ENCODE results near the gene OVCH2.
"Not testable (repeated sequence)": the region's sequence is repeated elsewhere in the genome, so short reads cannot be mapped to it uniquely, and the experiment has no call there.

The OVCH2 gene

DNA sequence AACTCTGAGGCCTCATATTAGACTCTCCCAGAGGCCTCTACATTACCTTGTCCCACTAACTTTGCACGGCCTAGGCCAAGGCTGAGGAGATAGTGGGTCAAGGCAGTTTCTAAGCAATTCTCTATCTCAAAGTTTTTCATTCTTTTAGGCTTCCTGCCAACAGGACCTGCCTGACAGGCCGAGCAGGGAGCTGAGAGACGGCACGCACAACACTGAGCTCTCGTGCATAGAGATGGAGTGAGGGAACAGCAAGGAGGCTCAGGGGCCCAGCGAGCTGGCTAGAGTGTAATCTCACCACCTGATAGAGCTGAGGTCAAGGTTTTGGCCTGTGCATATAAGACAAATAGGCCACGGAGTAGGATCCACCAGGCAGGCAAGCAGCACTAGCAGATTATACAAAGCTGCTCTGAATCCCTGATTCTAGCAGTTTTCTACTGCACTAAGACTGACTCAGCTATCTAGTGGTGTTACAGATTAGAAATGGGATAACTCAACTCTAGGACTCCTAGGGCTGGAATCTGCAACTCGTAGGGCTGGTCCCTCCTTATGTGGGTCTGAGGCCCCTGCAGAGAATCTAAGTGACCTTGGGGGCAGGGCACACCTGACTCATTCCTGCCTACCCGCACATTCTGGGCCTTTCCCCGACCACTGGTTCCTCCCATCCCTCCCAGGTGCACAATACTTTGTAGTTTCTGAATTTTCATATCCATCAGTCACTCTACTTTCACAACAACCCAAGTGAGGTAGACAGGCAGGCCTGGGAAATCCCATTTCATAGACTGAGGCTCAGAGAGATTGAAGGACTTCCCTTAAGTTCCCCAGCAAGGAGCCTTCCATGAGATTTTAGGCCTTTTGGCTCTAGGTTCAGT is 34.7 kb downstream of the OVCH2 start:
- no peak for DNase-seq

DNA sequence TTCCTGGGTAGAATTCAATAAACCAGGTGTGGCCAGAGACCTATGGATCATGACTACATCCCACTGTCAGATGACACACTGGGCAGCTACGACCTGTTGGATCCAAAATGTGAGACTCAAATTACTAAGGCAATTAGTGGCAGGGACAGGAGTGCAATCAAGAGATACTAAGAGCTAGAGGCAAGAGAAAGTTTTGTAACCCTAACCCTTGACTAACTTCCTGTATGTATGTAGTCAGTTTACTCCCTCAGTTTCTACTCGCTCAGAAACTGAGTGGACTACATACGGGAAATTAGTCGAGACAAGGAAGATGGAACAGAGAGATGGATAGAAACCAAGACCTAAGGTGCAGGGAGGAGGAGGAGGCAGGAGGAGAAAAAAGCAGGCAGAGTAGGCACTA is 35.6 kb downstream of the OVCH2 start:
- DNase-seq = no peak

DNA sequence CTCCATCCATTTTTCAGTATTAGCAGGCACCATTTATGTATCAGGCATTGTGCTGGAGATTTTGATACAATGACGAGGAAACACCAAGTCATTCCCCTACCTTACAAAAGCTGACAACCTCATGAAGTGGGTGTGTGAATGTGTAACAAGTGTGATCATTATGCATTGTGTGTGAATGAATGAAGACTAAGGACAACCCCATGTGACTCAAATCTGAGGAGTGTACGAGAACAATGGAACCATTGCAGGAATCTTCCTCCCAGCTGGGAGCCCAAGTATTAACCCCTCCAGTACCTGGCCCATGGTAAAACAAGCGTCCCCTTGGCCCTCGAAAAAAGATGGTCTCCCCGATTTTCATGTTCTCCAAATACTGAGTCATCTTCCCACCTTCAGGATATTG is 37.4 kb downstream of the OVCH2 start:
- no peak for DNase-seq

DNA sequence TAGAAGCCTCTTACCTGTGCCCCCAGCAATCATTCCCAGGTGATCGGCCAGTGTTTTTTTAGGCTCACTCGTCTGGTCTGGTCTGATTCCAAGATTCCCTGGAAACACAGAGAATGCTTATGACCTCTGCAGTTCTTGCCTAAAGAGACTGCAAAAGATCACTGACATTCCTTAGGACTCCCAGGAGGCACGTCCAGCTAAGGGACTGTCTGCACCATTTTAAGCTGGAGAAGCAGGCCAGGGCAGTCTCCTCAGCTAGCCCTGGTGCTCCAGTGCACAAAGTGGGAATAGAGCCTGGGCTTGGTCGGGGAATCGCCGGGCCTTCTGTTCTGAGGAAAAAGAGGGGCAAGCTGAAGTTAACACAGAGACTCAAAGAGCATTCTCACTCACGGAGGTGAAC is 37.8 kb downstream of the OVCH2 start:
- no peak for DNase-seq

DNA sequence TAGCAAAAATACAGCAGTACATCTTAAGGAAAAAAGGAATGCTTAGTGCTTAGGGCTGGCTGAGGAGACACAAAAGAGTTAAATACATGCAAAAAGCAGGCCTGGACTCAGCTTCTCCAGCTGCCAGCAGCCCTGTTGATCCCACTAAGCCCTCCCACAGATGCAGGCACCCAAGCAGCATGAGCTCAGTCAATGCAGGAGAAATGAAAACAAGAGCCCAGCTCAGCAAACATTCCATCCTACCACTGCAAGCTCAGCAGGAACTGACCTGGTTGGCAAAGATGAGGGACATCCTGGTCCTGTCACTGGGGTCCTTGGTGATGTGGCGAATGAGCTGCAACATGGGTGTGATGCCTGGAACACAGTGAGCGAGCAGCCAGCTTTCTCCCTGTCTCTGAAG is 38.8 kb downstream of the OVCH2 start:
- DNase-seq = no peak

DNA sequence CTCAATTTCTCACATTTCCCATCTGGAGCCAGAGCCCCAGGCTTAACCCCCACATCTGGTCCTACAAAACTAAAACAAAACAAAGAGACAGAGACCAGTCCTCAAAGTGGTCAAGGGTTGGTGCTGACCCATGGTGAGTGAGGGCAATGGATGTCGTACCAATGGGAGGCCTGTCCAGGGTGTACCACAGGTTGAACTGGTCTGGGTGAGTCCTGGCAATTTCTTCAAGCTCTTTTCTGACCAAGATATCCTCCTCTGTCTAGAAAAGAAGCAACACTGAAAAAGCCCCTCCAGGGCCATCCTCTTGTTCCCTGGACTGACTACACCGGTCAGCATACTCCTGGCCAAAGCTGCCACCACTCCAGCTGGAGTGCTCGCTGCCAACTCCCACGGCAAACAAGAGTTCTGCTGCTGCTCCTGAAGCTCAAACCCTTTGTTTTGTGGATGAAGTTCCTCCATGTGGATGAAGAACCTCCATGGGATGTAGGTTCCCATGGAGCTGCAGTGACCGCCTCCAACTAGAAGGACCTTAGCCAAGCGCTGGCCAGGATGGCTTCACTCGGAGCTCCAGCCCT is 39.9 kb downstream of the OVCH2 start:
- no peak for DNase-seq

DNA sequence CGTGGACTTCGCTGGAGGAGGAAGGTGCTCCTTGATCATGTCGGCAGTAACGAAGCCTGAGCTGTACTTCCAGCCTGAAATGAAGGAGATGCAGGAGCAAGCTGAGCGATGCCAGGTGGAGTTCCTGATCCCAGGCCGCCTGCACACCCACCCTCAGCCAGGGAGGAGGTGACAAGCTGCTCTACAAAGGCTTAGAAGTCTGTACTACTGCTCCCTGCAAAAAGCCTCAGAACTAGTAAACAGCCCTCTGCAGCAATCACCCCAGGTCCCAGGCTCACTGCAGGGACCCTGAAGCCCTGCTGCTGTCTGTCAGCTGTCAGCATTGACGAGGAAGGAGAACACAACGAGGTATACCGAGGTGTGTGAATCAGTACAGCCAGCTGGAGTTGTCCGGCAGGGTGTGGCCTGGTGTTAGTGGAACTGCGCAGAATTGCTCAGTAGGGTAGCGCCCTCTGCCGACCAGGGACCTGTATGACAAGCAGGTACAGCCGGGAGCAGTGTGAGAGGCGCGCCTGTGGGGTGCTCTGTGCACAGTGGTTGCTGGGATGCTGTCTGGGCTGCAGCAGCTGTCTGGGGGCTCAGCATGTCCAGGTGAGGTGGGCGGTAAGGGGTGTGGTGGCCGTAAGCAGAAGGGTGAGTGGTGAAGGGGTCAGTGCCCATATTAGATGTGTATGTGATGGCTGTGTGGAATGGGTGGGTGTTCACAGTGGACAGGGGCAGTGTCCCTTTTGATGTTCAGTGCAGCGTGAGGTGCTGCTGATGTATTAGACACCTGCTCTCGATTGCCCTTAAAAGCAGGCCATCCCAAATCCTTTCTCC is 40.6 kb downstream of the OVCH2 start:
- peak; percentile 48 for DNase-seq

DNA sequence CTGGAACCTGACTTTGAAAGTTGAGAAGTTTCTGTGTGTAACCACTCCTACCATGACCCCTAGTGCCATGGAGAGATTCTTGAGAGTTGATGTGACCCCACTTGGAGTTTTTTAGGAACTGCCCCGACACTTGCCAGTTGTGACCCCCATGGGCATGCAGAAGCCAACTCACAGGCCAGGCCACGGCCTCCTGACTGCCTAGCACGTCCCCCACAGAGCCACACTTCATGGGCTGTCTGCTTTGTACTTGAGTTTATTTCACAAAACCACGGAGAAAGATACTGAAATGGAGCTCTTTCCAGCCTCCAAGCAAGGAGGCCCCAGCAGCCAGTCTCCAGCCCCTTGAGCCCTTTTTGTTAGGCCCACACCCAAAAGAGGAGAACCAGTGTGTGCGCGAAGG is 41.4 kb downstream of the OVCH2 start:
- DNase-seq = no peak

DNA sequence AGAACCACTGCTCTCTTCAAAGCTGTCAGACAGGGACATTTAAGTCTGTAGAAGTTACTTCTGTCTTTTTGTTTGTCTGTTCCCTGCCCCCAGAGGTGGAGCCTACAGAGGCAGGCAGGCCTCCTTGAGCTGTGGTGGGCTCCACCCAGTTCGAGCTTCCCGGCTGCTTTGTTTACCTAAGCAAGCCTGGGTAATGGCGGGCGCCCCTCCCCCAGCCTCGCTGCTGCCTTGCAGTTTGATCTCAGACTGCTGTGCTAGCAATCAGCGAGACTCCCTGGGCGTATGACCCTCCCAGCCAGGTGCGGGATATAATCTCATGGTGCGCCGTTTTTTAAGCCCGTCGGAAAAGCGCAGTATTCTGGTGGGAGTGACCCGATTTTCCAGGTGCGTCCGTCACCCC is 42.7 kb downstream of the OVCH2 start:
- not testable (repeated sequence) for DNase-seq

DNA sequence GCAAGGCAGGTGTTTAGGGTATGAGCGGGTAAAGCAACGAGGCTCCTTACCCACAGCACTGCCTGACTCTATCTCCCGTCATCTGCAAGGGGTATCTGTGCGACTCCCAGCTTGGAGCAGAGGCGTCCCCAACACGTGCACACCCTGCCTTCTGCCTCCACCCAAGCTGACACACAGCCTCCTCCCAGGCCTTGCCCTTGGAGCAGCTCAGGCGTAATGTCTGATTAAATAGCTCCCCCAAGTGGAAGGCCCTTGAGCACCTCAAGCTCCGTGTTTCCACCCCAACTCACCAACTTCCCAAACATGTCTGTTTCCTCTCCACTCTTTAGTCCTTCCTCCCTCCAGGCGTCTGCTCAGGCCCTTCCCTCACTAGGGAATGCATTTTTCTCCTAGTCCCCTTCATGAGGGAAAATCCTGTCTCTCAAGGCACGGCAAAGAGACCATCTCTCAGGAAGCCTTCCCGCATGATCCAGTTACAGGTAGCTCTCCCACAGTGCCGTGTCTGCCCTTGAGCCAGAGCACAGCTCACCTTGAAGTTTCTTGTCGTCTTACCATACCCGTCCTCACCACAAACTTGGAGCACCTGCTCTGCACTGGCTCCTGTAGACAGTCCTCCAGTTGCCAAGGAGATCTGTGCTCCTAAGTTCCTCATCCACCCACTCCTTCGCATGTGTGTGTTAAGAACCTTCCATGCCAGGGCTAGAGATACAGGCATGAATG is 48.8 kb downstream of the OVCH2 start:
- no peak for DNase-seq

DNA sequence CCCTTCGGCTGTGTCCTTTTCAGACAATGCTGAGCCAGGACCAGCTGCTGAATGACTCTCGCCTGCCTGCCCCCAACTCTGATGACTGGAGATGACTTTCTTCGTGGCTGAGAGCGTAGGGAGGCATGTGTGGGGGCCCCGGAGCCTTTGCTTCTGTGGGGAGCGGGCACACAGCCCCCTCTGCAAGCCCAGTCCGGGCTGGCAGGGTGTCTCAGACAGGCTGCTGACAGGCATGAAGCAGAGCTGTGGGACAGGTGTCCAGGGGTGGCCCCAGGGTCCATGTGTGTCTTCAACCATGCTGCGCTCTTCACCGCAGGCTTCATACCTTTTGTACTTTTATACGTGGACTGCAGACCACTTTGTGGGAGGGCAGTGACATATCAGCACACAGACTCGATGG is 49.6 kb downstream of the OVCH2 start:
- DNase-seq = no peak

DNA sequence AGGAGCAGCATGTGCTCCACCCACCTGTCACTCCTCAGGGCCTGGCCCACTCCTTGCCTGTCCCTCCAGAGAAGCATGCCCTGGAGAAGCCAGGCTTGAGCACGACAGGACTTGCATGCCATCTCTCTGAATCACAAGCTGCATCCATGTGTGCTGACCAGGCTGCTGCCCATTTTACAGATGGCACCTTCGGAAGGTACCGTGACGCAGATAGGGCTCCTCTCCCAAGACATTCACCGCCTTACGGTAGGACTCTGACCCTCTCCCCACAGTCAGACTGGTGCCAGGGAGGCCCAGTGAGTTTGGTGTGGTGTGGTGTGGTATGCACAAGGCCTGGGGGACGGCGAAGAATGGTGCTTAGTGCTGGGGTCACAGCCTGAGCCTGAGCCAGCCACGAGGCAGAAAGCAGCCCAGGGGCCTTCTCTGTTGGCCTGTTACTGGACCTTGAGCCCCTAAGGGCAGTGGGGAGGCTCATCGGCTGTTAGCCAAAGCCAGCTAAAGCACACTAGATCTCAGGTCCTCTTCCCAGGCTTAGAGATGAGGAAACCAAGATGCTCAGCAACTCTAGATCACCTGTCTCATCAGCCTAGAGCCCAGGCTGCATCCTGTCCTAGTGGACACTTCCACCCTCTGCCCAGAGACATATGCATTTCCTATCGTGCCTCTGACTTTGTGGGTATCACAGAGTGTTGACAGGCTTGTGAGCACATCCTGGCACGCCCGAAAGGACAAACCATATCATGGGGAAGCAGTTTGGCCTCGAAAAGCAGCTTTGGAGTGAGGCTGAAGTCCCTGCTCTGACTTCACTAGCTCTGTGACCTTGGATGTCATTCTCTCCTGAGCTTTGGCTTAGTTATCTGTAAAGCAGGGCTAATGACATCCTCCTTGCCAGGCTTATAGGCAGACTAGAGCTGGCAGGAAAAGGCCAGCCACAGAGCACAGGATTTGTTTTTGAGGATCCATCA is 50.7 kb downstream of the OVCH2 start:
- no peak for DNase-seq

DNA sequence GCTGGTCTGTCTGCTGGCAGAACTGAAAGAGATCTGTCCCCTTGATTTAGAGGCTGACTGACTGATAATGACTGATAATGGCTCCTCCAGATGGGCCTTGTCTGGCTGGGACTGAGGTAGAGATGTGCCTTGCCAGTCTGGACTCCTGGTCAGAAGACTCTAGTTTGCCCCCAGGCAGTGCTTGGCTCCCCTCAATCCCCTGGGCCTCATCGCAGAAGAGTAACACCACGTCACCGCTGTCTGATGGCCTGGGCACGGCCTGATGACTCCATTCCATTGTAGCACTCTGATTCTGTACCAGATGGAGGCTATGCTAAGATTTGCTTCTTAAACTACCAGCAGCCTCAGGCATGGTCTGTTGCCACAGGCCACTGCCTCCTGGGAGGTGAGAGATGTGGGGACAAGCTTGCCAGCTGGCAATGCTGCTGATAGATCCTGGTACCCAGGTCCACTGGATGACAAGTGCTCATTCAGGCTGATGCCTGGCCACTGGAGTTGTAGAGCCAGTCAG is 52.0 kb downstream of the OVCH2 start:
- no peak for DNase-seq

DNA sequence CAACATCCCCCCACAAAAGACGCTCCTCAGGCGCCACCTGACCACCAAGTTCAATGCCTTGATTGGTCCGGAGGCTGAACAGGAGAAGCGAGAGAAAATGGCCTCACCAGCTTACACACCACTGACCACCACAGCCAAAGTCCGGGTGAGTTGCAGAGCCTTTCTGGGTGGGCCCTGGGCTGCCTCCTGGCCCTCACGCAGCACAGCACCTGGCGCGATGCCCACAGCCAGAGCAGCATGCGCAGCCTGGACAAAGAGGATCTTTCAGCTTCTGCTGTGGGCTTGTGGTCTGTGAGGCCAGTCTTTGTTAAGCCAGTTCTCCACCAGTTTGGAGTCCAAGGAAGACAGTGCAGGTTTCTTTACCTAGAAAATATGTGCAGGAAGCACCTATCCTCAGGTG is 54.6 kb downstream of the OVCH2 start:
- DNase-seq = no peak

DNA sequence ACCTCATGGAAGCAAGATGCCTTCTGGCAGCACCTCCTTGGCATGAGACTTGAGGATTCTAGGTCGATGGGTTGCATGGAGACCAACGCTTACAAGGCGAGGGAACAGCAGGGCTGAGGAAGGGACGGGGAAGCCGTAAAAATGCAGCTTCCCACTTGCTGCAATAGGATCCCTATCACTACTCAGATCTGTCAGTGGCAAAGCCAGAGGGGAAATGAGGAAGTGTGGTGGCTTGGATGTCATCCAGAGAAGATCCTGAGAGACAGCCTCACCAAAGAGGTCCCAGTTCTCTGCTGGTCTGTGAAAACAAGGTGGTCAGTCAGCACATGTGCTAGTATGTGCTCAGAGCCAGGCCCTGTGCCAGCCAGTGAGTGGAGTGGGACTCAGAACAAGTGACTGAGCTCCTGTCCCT is 55.1 kb downstream of the OVCH2 start:
- DNase-seq = no peak

DNA sequence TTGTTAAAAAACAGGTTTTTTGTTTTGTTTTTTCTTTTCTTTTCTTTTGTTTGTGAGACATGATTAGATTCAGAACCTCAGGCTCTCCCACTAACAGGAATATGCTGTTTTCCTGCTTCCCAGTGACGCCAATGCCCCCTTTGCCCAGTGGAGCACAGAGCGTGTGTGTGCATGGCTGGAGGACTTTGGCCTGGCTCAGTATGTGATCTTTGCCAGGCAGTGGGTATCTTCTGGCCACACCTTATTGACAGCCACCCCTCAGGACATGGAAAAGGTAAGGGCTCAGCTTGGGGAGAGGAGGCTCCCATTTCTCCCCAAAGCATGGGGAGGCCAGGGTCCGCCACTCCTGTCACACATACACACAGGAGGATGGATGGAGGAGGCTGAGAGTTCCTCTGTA is 58.0 kb downstream of the OVCH2 start:
- no peak for DNase-seq

DNA sequence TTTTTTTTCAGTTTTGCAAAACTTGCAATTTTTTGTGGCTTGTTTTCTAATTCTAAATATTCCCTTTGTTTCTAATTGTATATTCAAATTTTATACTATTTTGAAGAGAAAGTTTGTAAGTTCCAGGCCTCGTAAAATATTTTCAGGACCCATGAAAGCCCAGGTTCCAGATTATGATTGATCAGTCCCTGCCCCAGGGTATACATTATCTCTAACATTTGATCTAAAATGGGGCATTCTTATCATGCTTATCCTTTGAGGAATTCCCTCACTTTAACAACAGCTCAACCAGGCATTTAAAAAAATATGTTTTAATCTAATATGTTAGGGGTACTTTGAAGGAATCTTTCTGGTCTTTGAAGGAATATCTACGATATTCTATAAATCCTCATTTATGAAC is 59.4 kb downstream of the OVCH2 start:
- no peak for DNase-seq

DNA sequence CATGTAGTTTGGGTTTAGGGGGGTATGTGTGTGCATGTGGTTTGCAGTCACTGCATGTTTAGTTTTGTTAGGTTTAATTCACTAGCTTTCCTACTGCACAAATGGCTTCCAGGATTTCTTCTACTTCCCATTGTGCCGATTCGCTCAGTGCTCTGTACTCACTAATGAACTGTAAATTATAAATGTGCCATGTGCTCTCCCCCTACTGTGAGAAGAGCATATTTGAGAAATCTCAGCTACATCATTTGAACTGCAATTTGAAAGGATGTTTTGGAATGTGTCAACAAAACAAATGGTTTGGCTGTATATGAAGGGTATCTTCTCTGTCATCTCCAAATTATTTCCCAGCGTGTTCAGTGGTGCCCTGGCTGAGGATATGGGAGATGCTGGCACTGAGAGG is 61.1 kb downstream of the OVCH2 start:
- DNase-seq = no peak

DNA sequence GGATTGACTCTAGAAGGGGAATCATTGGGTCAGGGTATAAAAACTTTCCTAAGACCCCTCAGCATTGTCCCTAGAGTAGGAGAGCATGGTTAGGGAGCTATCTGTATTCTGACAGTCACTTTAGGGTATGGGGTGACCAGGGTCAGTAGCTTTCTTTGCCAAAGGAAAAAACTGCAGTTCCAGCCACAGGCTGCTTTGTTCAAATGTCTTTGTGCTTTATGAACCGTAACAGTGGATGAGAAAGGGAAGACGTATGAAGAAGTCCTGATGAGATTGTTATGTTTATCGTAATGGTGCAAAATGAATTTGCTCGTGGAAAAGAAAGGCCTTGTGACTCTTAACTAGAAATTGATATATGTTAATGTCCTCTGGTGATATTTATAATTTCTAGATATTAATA is 63.0 kb downstream of the OVCH2 start:
- no peak for DNase-seq

DNA sequence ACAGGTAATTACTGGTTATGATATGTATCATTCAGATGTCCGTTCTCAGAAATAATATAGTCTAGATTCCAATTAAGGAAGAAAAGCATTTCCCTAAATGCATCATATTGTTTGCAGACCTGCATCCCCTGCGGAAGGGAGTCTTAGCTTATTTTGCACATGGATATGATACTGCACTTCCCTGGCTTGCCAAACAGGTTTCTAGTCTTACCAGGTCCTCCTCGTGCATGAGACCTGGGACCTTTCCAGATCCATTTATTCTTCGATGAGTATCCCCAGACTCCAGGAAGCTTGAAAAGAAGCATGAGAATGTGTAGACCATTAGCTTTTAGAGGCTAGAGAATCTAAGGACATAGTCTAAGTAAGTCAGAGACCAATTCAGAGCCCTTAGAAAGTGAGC is 63.5 kb downstream of the OVCH2 start:
- DNase-seq = no peak

DNA sequence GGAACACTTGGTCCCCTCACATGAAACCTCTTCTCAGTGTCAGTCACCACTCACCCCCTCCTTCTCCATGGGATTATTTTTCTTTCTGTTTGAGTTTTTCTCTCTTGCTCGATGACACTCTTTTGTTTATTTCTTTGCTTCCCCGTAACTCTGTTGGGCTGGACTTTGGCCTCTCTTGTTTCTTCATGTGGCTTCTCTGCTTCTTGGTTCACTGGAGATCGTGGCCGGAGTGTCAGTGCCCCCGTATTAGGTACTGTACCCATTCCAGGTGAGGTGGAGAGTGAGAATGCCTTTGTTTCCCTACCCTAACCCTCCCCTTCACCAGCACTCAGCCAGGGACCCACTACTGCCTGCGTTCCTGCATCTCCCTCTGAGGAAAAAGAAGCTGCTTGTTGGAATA is 65.5 kb downstream of the OVCH2 start:
- no peak for DNase-seq

DNA sequence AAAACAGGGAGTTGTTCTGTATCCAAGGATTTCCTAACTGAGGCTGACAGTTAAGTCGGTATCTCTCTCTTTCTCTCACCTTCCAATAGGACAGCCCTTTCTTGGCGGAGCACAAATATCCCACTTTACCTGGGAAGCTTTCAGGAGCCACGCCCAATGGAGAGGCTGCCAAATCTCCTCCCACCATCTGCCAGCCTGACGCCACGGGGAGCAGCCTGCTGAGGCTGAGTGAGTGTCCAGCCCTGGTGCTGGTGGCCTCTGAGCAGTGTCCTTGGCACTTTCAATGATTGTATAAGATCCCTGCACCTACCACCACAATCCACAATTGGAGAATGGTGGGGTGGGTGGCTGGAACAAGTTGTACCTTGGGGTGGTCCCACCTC is 66.6 kb downstream of the OVCH2 start:
- peak; percentile 1 for DNase-seq
